UCSD-AML1 (cell line): Measurements from ENCODE around the gene IDH2.
"Not testable (repeated sequence)": the region's sequence is repeated elsewhere in the genome, so short reads cannot be mapped to it uniquely, and the experiment has no call there.

ENCODE experiments used
- DNase-seq: peaks from one replicate; lab custom pipeline; 2025; ENCODE audit not compliant: unreplicated experiment; lab: John Stamatoyannopoulos, UW

Gene IDH2

DNA sequence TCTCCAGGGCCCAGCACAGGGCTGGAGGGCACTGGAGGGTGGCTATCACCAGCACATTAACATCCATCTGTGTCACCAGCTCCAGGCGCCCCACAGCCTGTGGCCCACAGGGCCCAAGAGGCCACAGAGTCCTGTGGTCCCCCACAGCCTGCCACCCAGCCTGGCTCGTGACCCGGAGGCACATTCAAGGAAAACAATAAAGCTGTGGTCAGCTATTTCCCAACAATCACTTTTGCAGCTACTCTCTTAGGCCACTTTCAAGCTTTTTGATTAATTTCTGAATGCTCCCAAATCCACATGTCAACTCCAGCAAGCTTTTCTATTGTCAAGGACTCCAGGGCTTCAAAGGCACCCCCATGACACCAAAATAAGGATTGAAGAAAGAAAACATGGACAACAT, 16.7 kb downstream of the IDH2 start:
- no peak for DNase-seq

- DNase-seq, result no peak
These were observed 17.3 kb downstream of the IDH2 start for GRCh38 chr15:90084876-90085423.

- DNase-seq, result no peak
These were observed 18.2 kb downstream of the IDH2 start for GRCh38 chr15:90083954-90084607.

DNA sequence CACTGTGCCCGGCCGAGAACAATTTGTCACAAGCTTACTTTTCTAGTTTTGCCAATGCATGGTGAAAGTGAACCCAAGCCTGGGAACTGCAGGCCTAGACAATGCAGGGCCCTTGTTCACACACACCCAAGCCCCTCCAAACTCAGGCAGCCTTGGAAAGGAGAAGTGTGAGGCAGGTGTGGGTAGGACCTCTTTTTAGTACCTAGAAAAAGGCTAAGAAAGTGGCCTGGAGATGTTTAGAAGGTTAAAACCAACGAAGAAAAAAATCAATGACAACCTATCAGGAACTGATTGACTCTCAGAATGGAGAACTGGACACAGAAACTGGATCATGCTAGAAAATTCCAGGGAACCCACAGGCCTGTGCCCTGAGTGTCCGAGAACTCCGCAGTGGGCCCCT, 18.8 kb downstream of the IDH2 start:
- no peak for DNase-seq

- peak; percentile 68 for DNase-seq
These were observed 20.0 kb downstream of the IDH2 start for GRCh38 chr15:90082140-90082715.

DNA sequence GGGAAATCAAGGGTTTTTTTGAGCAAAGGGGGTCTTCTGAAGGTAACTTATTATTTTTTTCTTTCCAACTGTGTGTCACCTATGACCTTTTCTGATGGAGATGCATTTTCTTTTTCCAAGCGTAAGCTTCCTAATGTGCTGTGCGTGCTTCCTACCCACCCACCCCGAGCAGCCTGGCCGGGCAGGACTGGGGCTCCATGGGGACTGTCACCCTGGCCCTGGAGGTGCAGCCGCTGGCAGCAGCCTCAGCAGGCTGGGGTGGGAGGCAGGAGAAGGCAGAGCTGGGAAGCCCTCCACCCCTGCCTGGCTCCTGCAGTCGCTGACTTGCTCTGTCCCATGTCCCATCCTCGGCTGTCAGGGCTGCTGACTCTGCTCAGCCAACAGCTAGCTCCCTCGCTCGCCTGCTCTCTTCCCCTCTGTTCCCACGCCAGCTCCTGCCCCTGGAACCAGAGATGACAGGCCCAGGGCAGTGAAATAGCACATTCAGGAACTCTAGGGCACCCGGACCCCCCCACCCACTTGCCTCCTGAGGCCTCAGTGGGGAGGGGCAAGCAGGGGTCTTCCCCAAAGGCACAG, 21.4 kb downstream of the IDH2 start:
- DNase-seq, result no peak

DNA sequence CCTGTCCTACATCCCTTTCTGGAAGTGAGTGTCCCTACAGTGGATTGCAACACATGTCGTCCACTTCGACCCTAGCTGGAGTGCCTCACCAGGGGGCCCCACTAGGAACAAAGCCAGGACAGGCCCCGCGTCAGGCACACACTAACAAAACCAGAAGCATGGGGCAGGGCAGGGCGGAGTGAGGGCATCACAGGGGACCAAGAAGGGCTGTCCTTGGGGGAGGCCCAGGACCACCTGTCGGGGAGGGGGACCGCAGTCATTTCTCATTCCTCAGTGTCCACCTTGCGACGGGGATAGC, 21.9 kb downstream of the IDH2 start:
- DNase-seq, result no peak

GRCh38 chr15:90079619-90080457, 22.4 kb downstream of the IDH2 start:
- no peak for DNase-seq

DNA sequence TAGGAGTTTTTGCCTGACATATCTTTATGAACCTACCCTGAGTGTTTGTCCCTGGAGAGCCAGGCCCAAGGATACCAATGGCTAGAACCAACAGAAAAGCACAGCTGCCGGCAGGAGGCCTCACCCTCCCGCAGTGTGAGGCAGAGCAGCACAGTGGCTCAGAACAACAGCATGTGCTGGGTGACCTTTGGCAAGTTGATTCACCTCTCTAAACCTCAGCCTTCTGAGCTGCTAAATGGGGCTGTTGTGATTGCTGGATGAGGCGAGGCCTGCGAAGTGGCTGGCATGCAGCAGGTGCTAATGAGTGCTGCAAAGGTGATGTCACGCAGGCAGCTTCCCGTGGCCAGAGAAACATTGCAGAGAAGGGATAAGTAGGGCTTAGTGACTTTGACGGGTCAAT, 23.3 kb downstream of the IDH2 start:
- no peak for DNase-seq

DNA sequence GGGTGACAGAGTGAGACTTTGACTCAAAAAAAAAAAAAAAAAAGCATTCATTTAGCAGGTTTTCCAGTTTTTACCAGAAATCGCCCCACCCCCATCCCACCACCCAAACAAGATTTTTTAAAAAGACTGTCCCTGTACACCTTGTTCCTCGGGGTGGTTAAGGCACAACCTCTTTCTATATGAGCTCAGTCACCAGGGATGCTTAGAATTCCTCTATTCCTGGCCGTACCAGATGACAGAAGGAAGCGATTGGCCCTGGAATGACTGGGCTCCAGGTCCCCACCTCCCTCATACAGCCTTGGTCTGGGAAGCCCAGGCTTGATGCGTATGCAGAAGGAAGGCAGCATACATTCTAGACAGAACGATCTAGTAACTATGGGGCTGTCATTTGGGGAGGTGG, 25.6 kb downstream of the IDH2 start:
- DNase-seq, result no peak

GRCh38 chr15:90075420-90076289, 26.6 kb downstream of the IDH2 start:
- no peak for DNase-seq

- DNase-seq, result no peak
These were observed 27.4 kb downstream of the IDH2 start for GRCh38 chr15:90074916-90075315.

- DNase-seq, result no peak
These were observed 28.2 kb downstream of the IDH2 start for GRCh38 chr15:90074023-90074422.

DNA sequence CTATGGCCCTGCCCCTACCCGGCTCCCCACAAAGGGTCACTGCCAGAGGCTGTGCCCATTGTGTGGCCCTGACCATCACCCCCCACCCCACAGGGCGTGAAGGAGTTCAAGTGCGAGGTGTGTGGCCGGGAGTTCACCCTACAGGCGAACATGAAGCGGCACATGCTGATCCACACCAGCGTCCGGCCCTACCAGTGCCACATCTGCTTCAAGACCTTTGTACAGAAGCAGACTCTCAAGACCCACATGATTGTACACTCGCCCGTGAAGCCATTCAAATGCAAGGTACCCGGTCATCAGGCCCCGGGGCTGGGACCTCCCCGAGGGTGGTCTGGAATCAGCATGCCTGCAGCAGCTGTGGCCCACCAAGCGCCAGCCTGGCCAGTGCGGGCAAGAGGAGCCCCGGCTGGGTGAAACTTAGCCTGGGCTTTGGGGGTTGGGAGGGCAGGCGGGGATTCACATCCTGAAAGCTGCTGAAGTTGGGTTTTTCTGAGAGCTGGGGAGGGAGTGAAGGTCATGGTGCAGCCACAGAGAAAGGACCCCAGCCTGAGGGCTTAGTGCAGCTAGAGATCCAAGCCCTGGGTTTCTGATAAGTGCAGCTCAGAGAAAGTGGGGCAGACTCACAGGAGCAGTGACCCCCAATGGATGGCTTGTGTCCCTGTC, 29.2 kb downstream of the IDH2 start:
- DNase-seq, result no peak

- DNase-seq, result peak; percentile 77
These were observed 31.0 kb downstream of the IDH2 start for GRCh38 chr15:90071220-90071807.

DNA sequence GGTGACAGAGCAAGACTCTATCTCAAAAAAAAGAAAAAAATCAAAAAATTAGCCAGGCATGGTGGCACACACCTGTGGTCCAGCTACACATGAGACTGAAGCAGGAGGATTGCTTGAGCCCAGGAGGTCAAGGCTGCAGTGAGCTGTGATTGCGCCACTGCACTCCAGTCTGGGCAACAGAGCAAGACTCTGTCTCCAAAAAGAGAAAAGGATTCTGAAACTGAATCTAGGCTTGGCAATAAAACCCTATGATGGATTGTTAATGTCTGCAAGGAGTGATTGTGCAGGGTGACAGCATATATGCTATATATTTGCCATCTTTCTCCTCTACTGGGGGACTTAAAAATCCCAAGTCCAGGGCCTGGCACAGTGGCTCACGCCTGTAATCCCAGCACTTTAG, 31.6 kb downstream of the IDH2 start:
- DNase-seq, result not testable (repeated sequence)

DNA sequence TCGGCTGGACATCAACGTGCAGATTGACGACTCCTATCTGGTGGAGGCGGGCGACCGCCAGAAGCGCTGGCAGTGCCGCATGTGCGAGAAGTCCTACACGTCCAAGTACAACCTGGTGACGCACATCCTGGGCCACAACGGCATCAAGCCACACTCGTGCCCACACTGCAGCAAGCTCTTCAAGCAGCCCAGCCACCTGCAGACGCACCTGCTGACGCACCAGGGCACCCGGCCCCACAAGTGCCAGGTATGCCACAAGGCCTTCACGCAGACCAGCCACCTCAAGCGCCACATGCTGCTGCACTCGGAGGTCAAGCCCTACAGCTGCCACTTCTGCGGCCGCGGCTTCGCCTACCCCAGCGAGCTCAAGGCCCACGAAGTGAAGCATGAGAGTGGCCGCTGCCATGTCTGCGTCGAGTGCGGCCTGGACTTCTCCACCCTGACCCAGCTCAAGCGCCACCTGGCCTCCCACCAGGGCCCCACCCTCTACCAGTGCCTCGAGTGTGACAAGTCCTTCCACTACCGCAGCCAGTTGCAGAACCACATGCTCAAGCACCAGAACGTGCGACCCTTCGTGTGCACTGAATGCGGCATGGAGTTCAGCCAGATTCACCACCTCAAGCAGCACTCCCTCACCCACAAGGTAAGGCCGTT, 34.2 kb downstream of the IDH2 start:
- DNase-seq, result no peak

GRCh38 chr15:90067181-90067952, 34.9 kb downstream of the IDH2 start:
- no peak for DNase-seq

DNA sequence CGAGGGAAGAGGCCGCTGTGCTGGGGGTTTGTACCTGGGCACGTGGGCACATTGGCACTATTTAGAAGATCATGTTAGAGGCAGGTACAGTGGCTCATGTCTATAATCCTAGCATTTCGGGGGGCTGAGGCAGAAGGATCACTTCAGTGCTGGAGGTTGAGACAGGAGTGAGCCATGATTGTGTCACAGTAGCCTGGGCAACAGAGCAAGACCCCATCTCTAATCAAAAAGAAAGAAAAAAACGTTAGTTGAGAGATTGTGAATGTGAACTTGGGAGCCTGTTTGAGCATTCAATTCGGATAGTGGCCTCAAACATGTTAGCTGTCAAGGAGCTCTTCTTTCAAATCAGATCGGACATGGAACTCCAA, 36.6 kb downstream of the IDH2 start:
- no peak for DNase-seq
